ENCODE measurements around the gene INTS6L.

DNA sequence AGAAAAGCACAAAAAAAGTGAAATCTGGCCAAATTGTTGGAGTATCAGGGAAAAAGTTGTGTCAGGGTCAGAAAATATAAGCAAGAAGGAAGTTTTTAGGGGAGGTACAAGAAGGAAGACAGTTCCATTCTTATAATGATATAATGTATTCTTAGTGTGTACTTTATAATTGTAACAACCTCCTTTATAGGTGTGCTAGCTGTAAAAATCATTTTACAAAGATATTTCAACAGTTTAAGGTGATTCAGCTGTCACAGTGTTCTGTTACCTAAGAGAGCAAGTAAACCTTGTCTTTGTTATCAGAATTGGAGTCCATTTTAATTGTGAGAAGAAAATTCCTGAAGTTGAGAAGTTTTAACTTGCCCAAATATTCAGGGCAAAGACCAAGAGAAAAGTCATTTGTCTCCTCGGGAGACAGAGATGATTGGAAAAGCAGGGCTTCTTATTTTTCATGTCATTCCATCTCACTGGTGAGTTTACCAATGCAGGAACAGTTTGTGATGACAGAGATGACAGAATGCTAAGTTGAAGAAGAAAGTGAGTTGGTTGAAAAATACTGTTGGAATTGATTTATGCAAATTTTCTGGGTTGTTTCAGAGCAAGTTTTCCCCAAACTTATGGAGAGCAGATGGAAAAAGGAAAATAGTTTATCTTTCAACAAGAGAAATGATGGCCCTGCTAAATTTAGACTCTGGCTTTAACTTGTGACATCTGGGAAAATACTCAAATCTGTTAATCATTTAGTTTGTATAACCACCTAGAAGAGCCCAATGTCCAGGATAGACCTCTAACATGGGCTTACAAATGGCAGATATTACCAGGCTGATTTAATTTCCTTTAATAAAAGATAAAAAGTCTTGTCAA lies 14.8 kb downstream of the INTS6L start:
- TF ChIP-seq EZH2 (IDR thresholded peaks at IDR 0.05) (no peak), POLR2AphosphoS5 (IDR thresholded peaks at IDR 0.05; ENCODE audit: borderline replicate concordance, low read depth, low read length) (no peak), FOXP2 (optimal IDR thresholded peaks at IDR 0.05; ENCODE audit: control extremely low read depth, extremely low read length, insufficient read depth) (no peak)

Data from SK-N-MC (cell line).